K562 (cell line): ENCODE results near the gene KPNA4. TPM values are rescaled to one million over a fixed set of nuclear protein-coding genes. Genes with fewer than 3 reads are reported as not detected.

ENCODE experiments used
- ATAC-seq: fragments of 200-7000 bp; cut with Tn5 transposase; 3 replicates; pipeline ENCODE4 v1.9.1; 2020; ENCODE audit warnings: moderate library complexity
- BruUV-seq: library from RNA; stranded (reverse); fragments of 400-500 nt; replicated peaks from 2 replicates; lab custom pipeline; 2021; lab: Mats Ljungman, UMichigan
- CTCF ChIA-PET: fragments of 300-600 bp; formaldehyde crosslinking; extraction: SDS; loops from one replicate; lab custom pipeline; 2021; ENCODE audit warnings: low intra/inter-chr PET ratio; lab: Yijun Ruan, JAX
- POLR2A ChIA-PET: fragments of 300-600, 350-650 bp; sonication (Branson Sonifier 250); formaldehyde crosslinking; extraction: SDS; loops from one replicate; lab custom pipeline; 2021; ENCODE audit warnings: antibody characterized with exemption, inconsistent platforms; lab: Yijun Ruan, JAX
- DNase-seq, 4 experiments: peaks; one replicate each; pipeline versions ENCODE4 v3.0.0 to v3.0.0-alpha.2; 2011 to 2018; ENCODE audit warnings: low spot score in 3 of 4, mixed read lengths in 3 of 4; ENCODE audit errors: extremely low read depth in 1 of 4
- FAIRE-seq: peaks from 2 replicates; lab custom pipeline; 2011; peaks lifted over from hg19 to GRCh38; lab: Jason Lieb, UNC
- H2AFZ ChIP-seq: 2 replicates; pipeline ENCODE4 v1.6.0; 2011; ENCODE audit warnings: low read depth, low read length, control low read depth, inconsistent platforms
- H3K27ac ChIP-seq: fragments of 200-600 bp; 3 replicates; pipeline ENCODE4 v1.8.0; 2011; ENCODE audit warnings: low read depth, mild to moderate bottlenecking, control low read depth, inconsistent platforms, low read length, moderate library complexity, mixed read lengths; ENCODE audit errors: extremely low read depth
- H3K27me3 ChIP-seq, 2 experiments: fragments of 300-600 bp in 1 of 2; 2 replicates in 1 of 2; 3 replicates in 1 of 2; pipeline versions ENCODE4 v1.6.0 to v1.8.0; 2011; ENCODE audit warnings: inconsistent platforms in 2 of 2, low read length in 2 of 2, mild to moderate bottlenecking in 1 of 2, mixed read lengths in 1 of 2, moderate library complexity in 1 of 2; ENCODE audit not compliant: control insufficient read depth in 2 of 2, insufficient read depth in 2 of 2
- H3K36me3 ChIP-seq: fragments of 300-600 bp; 3 replicates; pipeline ENCODE4 v1.8.0; 2011; ENCODE audit warnings: mild to moderate bottlenecking, low read length, inconsistent platforms; ENCODE audit not compliant: control insufficient read depth, insufficient read depth
- H3K4me1 ChIP-seq, 2 experiments: fragments of 200-600 bp in 1 of 2; replicated peaks in 1 of 2; 2 replicates in 1 of 2; 3 replicates in 1 of 2; pipeline versions ENCODE4 v1.5.1 to v1.8.0; 2011; ENCODE audit warnings: inconsistent platforms in 2 of 2, low read length in 2 of 2, mild to moderate bottlenecking in 1 of 2, mixed read lengths in 1 of 2, moderate library complexity in 1 of 2; ENCODE audit not compliant: control insufficient read depth in 2 of 2, insufficient read depth in 2 of 2
- H3K4me2 ChIP-seq: 2 replicates; pipeline ENCODE4 v1.6.1; 2011; ENCODE audit warnings: low read length, control low read depth, inconsistent platforms, mixed read lengths; ENCODE audit not compliant: insufficient read depth
- H3K4me3 ChIP-seq: fragments of 200-600 bp; sonication (generic), shearing (Covaris generic); 2 replicates; pipeline ENCODE4 v1.5.1; 2016; ENCODE audit warnings: control low read depth, inconsistent platforms
- H3K79me2 ChIP-seq: fragments of 200-600 bp; 3 replicates; pipeline ENCODE4 v1.8.0; 2011; ENCODE audit warnings: low read length, inconsistent platforms; ENCODE audit not compliant: control insufficient read depth, insufficient read depth
- H3K9ac ChIP-seq, 2 experiments: 2 replicates each; pipeline versions ENCODE4 v1.6.0 to v1.6.1; 2011; ENCODE audit warnings: low read depth in 2 of 2, low read length in 2 of 2, control low read depth in 1 of 2, inconsistent platforms in 1 of 2, mild to moderate bottlenecking in 1 of 2, mixed read lengths in 1 of 2; ENCODE audit not compliant: insufficient read depth in 1 of 2
- H3K9me1 ChIP-seq: one replicate; pipeline ENCODE4 v1.6.0; 2011; ENCODE audit warnings: inconsistent platforms, mild to moderate bottlenecking, low read length, moderate library complexity; ENCODE audit not compliant: control insufficient read depth, insufficient read depth
- H3K9me3 ChIP-seq: replicated peaks from 2 replicates; pipeline ENCODE4 v1.5.1; 2011; ENCODE audit warnings: low read depth, low read length, inconsistent platforms; ENCODE audit not compliant: control insufficient read depth, insufficient read depth
- H4K20me1 ChIP-seq: replicated peaks from 2 replicates; pipeline ENCODE4 v1.6.1; 2011; ENCODE audit warnings: low read length, inconsistent platforms, mixed read lengths; ENCODE audit not compliant: control insufficient read depth, insufficient read depth
- ATF7 ChIP-seq: fragments of 450-650 bp; IDR thresholded peaks from 2 replicates; pipeline ENCODE4 v1.7.1; 2014; ENCODE audit warnings: mild to moderate bottlenecking, moderate library complexity
- MLX ChIP-seq, 2 experiments: fragments of 450-650 bp in 1 of 2; sonication (generic) in 1 of 2; formaldehyde crosslinking; conservative IDR thresholded peaks; 2 replicates each; pipeline versions ENCODE4 v1.4.0 to v1.8.1; 2020 to 2022; ENCODE audit warnings: mild to moderate bottlenecking in 1 of 2, missing genetic modification reagents in 1 of 2
- POLR2H ChIP-seq: IDR thresholded peaks from 2 replicates; pipeline ENCODE4 v1.6.1; 2016; ENCODE audit warnings: missing genetic modification characterization, low read depth, mild to moderate bottlenecking, control low read depth, missing compliant biosample characterization, moderate library complexity
- PURB ChIP-seq: sonication (generic); formaldehyde crosslinking; IDR thresholded peaks from 2 replicates; pipeline ENCODE4 v1.9.0; 2021; ENCODE audit warnings: low read depth, mild to moderate bottlenecking, missing genetic modification reagents
- SIX5 ChIP-seq, 2 experiments: IDR thresholded peaks; 2 replicates each; pipeline ENCODE4 v1.6.1; 2011; ENCODE audit warnings: low read length in 2 of 2, borderline replicate concordance in 1 of 2, low read depth in 1 of 2, mild to moderate bottlenecking in 1 of 2, moderate library complexity in 1 of 2; ENCODE audit not compliant: insufficient read depth in 1 of 2
- SRSF7 ChIP-seq: fragments of 200-400 bp; formaldehyde crosslinking; optimal IDR thresholded peaks from 2 replicates; pipeline ENCODE3; 2017; ENCODE audit warnings: mild to moderate bottlenecking, low read depth, low read length
- STAG1 ChIP-seq: sonication (generic); formaldehyde crosslinking; IDR thresholded peaks from 2 replicates; pipeline ENCODE4 v1.5.0; 2020; ENCODE audit warnings: missing genetic modification reagents, borderline replicate concordance
- STAT5B ChIP-seq: fragments of 250-450 bp; sonication (Bioruptor Pico); IDR thresholded peaks from 2 replicates; pipeline ENCODE4 v1.8.0; 2021; ENCODE audit warnings: mild to moderate bottlenecking, inconsistent platforms
- TSHZ1 ChIP-seq: fragments of 250-450 bp; sonication (Bioruptor Pico); IDR thresholded peaks from 2 replicates; pipeline ENCODE4 v1.4.0; 2020; ENCODE audit warnings: mild to moderate bottlenecking, moderate library complexity
- ZNF41 ChIP-seq: fragments of 250-450 bp; sonication (Bioruptor Pico); conservative IDR thresholded peaks from 2 replicates; pipeline ENCODE4 v1.4.0; 2020; ENCODE audit warnings: mild to moderate bottlenecking
- WGBS: fragments of 100-300 bp; shearing (Covaris generic); methylation state at CpG from one replicate; pipeline ENCODE4 v1.1.6; 2016; ENCODE audit warnings: low coverage, mixed read lengths; ENCODE audit not compliant: insufficient coverage; ENCODE audit errors: missing lambda C conversion rate; 5-methylcytosine and 5-hydroxymethylcytosine counted together
- in situ Hi-C: fragments of 300-500 bp; cut with MboI; formaldehyde crosslinking; loops from 4 replicates; pipeline ENCODE4 v1.15.0; 2018; ENCODE audit warnings: inconsistent platforms, mixed read lengths
- intact Hi-C: fragments of 100-400 bp; cut with micrococcal nuclease; formaldehyde crosslinking; loops from 2 replicates; pipeline ENCODE4 v1.14.2; 2022
- polyA plus RNA-seq, 8 experiments: library from polyadenylated mRNA; depleted of rRNA in 4 of 8; stranded (reverse) in 5 of 8; unstranded in 3 of 8; fragments of >200 nt; fragmentation: Nextera tagmentation in 2 of 8; fragmentation: Illumina TruSeq in 1 of 8; extraction: Ambion mirVana in 2 of 8; extraction: Trizol in 1 of 8; gene quantifications; 2 replicates each; pipeline versions ENCODE4 v1.2.1 to v1.2.3, GENCODE V29; 2011 to 2014; ENCODE audit warnings: inconsistent platforms in 1 of 8, missing spikeins in 1 of 8
- total RNA-seq, 7 experiments: library from RNA; depleted of rRNA in 6 of 7; stranded (reverse); fragments of >200 nt in 6 of 7; fragmentation: Illumina TruSeq in 2 of 7; extraction: Trizol in 2 of 7; gene quantifications; 2 replicates each; pipeline versions ENCODE4 v1.2.1 to v1.2.3, GENCODE V29; 2011 to 2021; ENCODE audit warnings: low replicate concordance in 1 of 7

KPNA4 gene
- total and polyA plus RNA-seq, 9 of the 15 experiments (the other 6 are each of a cell fraction or from before 2014, with no cell fraction given) = 13.9 to 66.6 (median 34.5) TPM

GRCh38 chr3:160568989-160569388, 3.6 kb upstream of the KPNA4 start:
- Histone ChIP-seq H3K4me2 (no peak overlapping the region), H3K27ac (no peak overlapping the region), H4K20me1 (0 out of 2 replicates have a peak, but pooled peaks cover 6% of the 10 kb centered on the region), H3K4me1 (peaks cover 9 to 13% of the 10 kb centered on the region in 2 experiments; a peak in 4 of 5 replicates), H3K36me3 (peaks cover 11% of the 10 kb centered on the region; the same call in 2 of the 3 replicates), H3K4me3 (no peak overlapping the region), H3K79me2 (peaks cover 28% of the 10 kb centered on the region), H2AFZ (no peak overlapping the region), H3K9ac (no peak overlapping the region), H3K9me1 (no peaks in the 10 kb centered on the region), H3K9me3 (no peaks in the 10 kb centered on the region; the same call in 1 of the 2 replicates), H3K27me3 (no peaks in the 10 kb centered on the region)
- intact Hi-C loops = no loop called here
- 97% methylated on average over 9 of the region's 10 CpGs for WGBS
- ATAC-seq (no peak), DNase-seq (no peak), FAIRE-seq (no peak)
- in situ Hi-C loops = no loop called here
- TF ChIP-seq STAG1 (no peak), TSHZ1 (CRISPR knock-in tag) (no peak), ZNF41 (CRISPR knock-in tag) (no peak), PURB (CRISPR knock-in tag) (no peak), MLX (CRISPR knock-in tag; conservative IDR thresholded peaks at IDR 0.05) (no peak), POLR2H (tag) (no peak), STAT5B (CRISPR knock-in tag) (no peak), SRSF7 (no peak), SIX5 (IDR thresholded peaks at IDR 0.05; ENCODE audit: borderline replicate concordance in 1 of 2, insufficient read depth in 1 of 2, low read depth in 1 of 2, low read length in 2 of 2) (no peak), ATF7 (no peak)
- POLR2A ChIA-PET = interaction anchor here (0.6 kb wide), 1 partner anchor 13 kb away, joined by 3 read pairs; no protein-coding TSS in a partner anchor
- BruUV-seq = no TSS peak
- CTCF ChIA-PET = no interaction called here
